ENCODE data around the gene STAC. TPM values are rescaled to one million over a fixed set of nuclear protein-coding genes. Genes with fewer than 3 reads are reported as not detected.

STAC gene
- not detected for total RNA-seq

GRCh38 chr3:36380221-36381031 lies at the start of gene STAC:
Gene STAC, plus strand, starts transcription at chr3:36380504. Its CDS starts 140 bp downstream, at chr3:36380644.
- Mint-ChIP-seq H3K4me3 (no peak within 1 kb of the TSS), H3K36me3 (no peaks in the 10 kb centered on the region), H3K27ac (no peak within 1 kb of the TSS), H3K9me3 (no peaks in the 10 kb centered on the region), H3K27me3 (peaks cover 27% of the 10 kb centered on the region), H3K4me1 (ENCODE audit: low read depth) (peaks cover 3% of the 10 kb centered on the region)
- ChIA-PET POLR2A (no interaction called here), CTCF (no interaction called here)
- peak; percentile 10 for DNase-seq
- intact Hi-C loops (cut with micrococcal nuclease) = no loop called here

- Mint-ChIP-seq H3K4me3 (no peak overlapping the region), H3K9me3 (no peaks in the 10 kb centered on the region), H3K27ac (no peak overlapping the region), H3K36me3 (no peaks in the 10 kb centered on the region), H3K27me3 (no peaks in the 10 kb centered on the region), H3K4me1 (ENCODE audit: low read depth) (no peaks in the 10 kb centered on the region)
- ChIA-PET CTCF (no interaction called here), POLR2A (no interaction called here)
- intact Hi-C loops (cut with micrococcal nuclease) = no loop called here
- no peak for DNase-seq
Measured at GRCh38 chr3:36332139-36332538, 48.2 kb upstream of the STAC start.

- Mint-ChIP-seq H3K4me3 (no peak overlapping the region), H3K27me3 (no peaks in the 10 kb centered on the region), H3K27ac (no peak overlapping the region), H3K9me3 (no peaks in the 10 kb centered on the region), H3K4me1 (ENCODE audit: low read depth) (no peaks in the 10 kb centered on the region), H3K36me3 (no peaks in the 10 kb centered on the region)
- ChIA-PET POLR2A (no interaction called here), CTCF (no interaction called here)
- DNase-seq = no peak
- intact Hi-C loops (cut with micrococcal nuclease) = no loop called here
Measured at GRCh38 chr3:36362216-36362615, 18.1 kb upstream of the STAC start.

GRCh38 chr3:36362973-36363372 lies 17.3 kb upstream of the STAC start:
- H3K4me3 Mint-ChIP-seq = no peak overlapping the region
- no peaks in the 10 kb centered on the region for H3K4me1 Mint-ChIP-seq (ENCODE audit: low read depth)
- POLR2A ChIA-PET = no interaction called here
- DNase-seq = no peak
- H3K36me3 Mint-ChIP-seq = no peaks in the 10 kb centered on the region
- CTCF ChIA-PET = no interaction called here
- intact Hi-C loops (cut with micrococcal nuclease) = no loop called here
- no peaks in the 10 kb centered on the region for H3K27me3 Mint-ChIP-seq
- H3K9me3 Mint-ChIP-seq = no peaks in the 10 kb centered on the region
- H3K27ac Mint-ChIP-seq = no peak overlapping the region

GRCh38 chr3:36364260-36364659 lies 16.0 kb upstream of the STAC start:
- Mint-ChIP-seq H3K27ac (no peak overlapping the region), H3K4me3 (no peak overlapping the region), H3K4me1 (ENCODE audit: low read depth) (no peaks in the 10 kb centered on the region), H3K36me3 (no peaks in the 10 kb centered on the region), H3K9me3 (no peaks in the 10 kb centered on the region), H3K27me3 (no peaks in the 10 kb centered on the region)
- DNase-seq = no peak
- POLR2A ChIA-PET = no interaction called here
- intact Hi-C loops (cut with micrococcal nuclease) = no loop called here
- CTCF ChIA-PET = no interaction called here

- Mint-ChIP-seq H3K4me1 (ENCODE audit: low read depth) (no peaks in the 10 kb centered on the region), H3K36me3 (no peaks in the 10 kb centered on the region), H3K27ac (no peak overlapping the region), H3K4me3 (no peak overlapping the region), H3K27me3 (no peaks in the 10 kb centered on the region), H3K9me3 (no peaks in the 10 kb centered on the region)
- no peak for DNase-seq
- CTCF ChIA-PET = no interaction called here
- intact Hi-C loops (cut with micrococcal nuclease) = no loop called here
- POLR2A ChIA-PET = no interaction called here
Measured at GRCh38 chr3:36365829-36366228, 14.5 kb upstream of the STAC start.

GRCh38 chr3:36366308-36366707 lies 14.0 kb upstream of the STAC start:
- ChIA-PET POLR2A (no interaction called here), CTCF (no interaction called here)
- intact Hi-C loops (cut with micrococcal nuclease) = no loop called here
- Mint-ChIP-seq H3K36me3 (no peaks in the 10 kb centered on the region), H3K27ac (no peak overlapping the region), H3K4me1 (ENCODE audit: low read depth) (no peaks in the 10 kb centered on the region), H3K27me3 (no peaks in the 10 kb centered on the region), H3K9me3 (no peaks in the 10 kb centered on the region), H3K4me3 (no peak overlapping the region)
- DNase-seq = no peak

GRCh38 chr3:36367912-36368573 lies 12.3 kb upstream of the STAC start:
- no peak for DNase-seq
- ChIA-PET CTCF (no interaction called here), POLR2A (no interaction called here)
- H3K4me1 Mint-ChIP-seq (ENCODE audit: low read depth) = no peaks in the 10 kb centered on the region
- H3K27me3 Mint-ChIP-seq = no peaks in the 10 kb centered on the region
- no peaks in the 10 kb centered on the region for H3K9me3 Mint-ChIP-seq
- no peak overlapping the region for H3K27ac Mint-ChIP-seq
- no peaks in the 10 kb centered on the region for H3K36me3 Mint-ChIP-seq
- no peak overlapping the region for H3K4me3 Mint-ChIP-seq
- intact Hi-C loops (cut with micrococcal nuclease) = no loop called here

- intact Hi-C loops (cut with micrococcal nuclease) = no loop called here
- ChIA-PET POLR2A (no interaction called here), CTCF (no interaction called here)
- Mint-ChIP-seq H3K9me3 (no peaks in the 10 kb centered on the region), H3K4me1 (ENCODE audit: low read depth) (no peaks in the 10 kb centered on the region), H3K4me3 (no peak overlapping the region), H3K36me3 (no peaks in the 10 kb centered on the region), H3K27ac (no peak overlapping the region), H3K27me3 (no peaks in the 10 kb centered on the region)
- DNase-seq = no peak
Measured at GRCh38 chr3:36372534-36372935, 7.8 kb upstream of the STAC start.

- ChIA-PET CTCF (no interaction called here), POLR2A (no interaction called here)
- intact Hi-C loops (cut with micrococcal nuclease) = no loop called here
- Mint-ChIP-seq H3K36me3 (no peaks in the 10 kb centered on the region), H3K4me1 (ENCODE audit: low read depth) (no peaks in the 10 kb centered on the region), H3K9me3 (no peaks in the 10 kb centered on the region), H3K4me3 (no peak overlapping the region), H3K27ac (no peak overlapping the region), H3K27me3 (peaks cover 1% of the 10 kb centered on the region)
- no peak for DNase-seq
Measured at GRCh38 chr3:36373084-36373483, 7.2 kb upstream of the STAC start.

GRCh38 chr3:36373666-36374065 lies 6.6 kb upstream of the STAC start:
- no peaks in the 10 kb centered on the region for H3K36me3 Mint-ChIP-seq
- ChIA-PET CTCF (no interaction called here), POLR2A (no interaction called here)
- intact Hi-C loops (cut with micrococcal nuclease) = no loop called here
- H3K4me1 Mint-ChIP-seq (ENCODE audit: low read depth) = no peaks in the 10 kb centered on the region
- no peak overlapping the region for H3K27ac Mint-ChIP-seq
- H3K27me3 Mint-ChIP-seq = peaks cover 1% of the 10 kb centered on the region
- H3K9me3 Mint-ChIP-seq = no peaks in the 10 kb centered on the region
- H3K4me3 Mint-ChIP-seq = no peak overlapping the region
- no peak for DNase-seq

GRCh38 chr3:36379872-36380220 lies 458 bp upstream of the STAC start:
- Mint-ChIP-seq H3K27me3 (peaks cover 27% of the 10 kb centered on the region), H3K4me3 (no peak overlapping the region), H3K4me1 (ENCODE audit: low read depth) (peaks cover 3% of the 10 kb centered on the region), H3K36me3 (no peaks in the 10 kb centered on the region), H3K9me3 (no peaks in the 10 kb centered on the region), H3K27ac (no peak overlapping the region)
- POLR2A ChIA-PET = no interaction called here
- intact Hi-C loops (cut with micrococcal nuclease) = no loop called here
- CTCF ChIA-PET = no interaction called here
- DNase-seq = no peak

GRCh38 chr3:36381311-36381956 lies 1.1 kb downstream of the STAC start:
- Mint-ChIP-seq H3K36me3 (no peaks in the 10 kb centered on the region), H3K4me1 (ENCODE audit: low read depth) (peaks cover 3% of the 10 kb centered on the region), H3K4me3 (no peak overlapping the region), H3K9me3 (no peaks in the 10 kb centered on the region), H3K27me3 (peaks cover 27% of the 10 kb centered on the region), H3K27ac (no peak overlapping the region)
- DNase-seq = no peak
- intact Hi-C loops (cut with micrococcal nuclease) = no loop called here
- POLR2A ChIA-PET = no interaction called here
- CTCF ChIA-PET = no interaction called here

Measured in activated CD4-positive, alpha-beta memory T cell treated with anti-CD3 and anti-CD28 coated beads for 36 hours (primary cell).